Left ventricle myocardium superior (tissue), 1 donor: ENCODE data around the gene SPTLC3. TPM values are rescaled to one million over a fixed set of nuclear protein-coding genes. Genes with fewer than 3 reads are reported as not detected.

Experiments
- ATAC-seq: fragments of 200-7000 bp; cut with Tn5 transposase; one replicate; pipeline ENCODE4 v1.9.1; 2020; ENCODE audit warnings: mild to moderate bottlenecking, moderate library complexity
- DNase-seq: peaks from one replicate; pipeline ENCODE4 v3.0.0-alpha.2; 2020
- intact Hi-C: fragments of 100-400 bp; cut with micrococcal nuclease; formaldehyde crosslinking; loops from one replicate; pipeline ENCODE4 v1.11.0; 2022
- total RNA-seq: library from RNA; stranded (reverse); fragmentation: NEBNext Ultra II Directional; extraction: Animal tissue kit (Norgen Biotek cat#: 25700); gene quantifications from one replicate; pipeline ENCODE4 v1.2.1, GENCODE V29; 2021
- donor health status: DM: no; HTN: yes; CAD: no; lungs with severe emphysema.

SPTLC3 gene
- total RNA-seq, 1 donor from 2014 or later, result 5.4 TPM

- no peak for ATAC-seq
- DNase-seq, result no peak
- intact Hi-C loops, result no loop called here
Observed at GRCh38 chr20:13025181-13025580, 16.4 kb downstream of the SPTLC3 start.

DNA sequence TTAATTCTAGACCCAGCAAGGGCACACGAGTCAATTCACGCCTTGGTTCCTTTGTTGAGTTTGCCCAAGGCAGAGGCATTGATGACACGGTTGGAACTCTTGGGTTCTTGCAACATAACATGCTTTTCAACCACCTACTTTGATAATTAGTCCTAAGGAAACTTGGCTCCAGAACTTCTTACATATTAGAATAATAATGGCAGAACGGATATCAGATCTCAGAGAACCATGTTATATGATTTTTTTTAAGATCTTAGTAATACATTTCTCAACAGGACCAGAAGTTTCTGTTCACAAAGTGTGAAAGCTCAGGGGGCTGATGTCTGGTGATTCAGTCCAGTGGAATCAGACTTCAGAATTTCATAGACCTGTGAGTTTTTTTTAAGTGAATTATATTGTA is 19.2 kb downstream of the SPTLC3 start:
- ATAC-seq (no peak), DNase-seq (no peak)
- intact Hi-C loops, result no loop called here

DNA sequence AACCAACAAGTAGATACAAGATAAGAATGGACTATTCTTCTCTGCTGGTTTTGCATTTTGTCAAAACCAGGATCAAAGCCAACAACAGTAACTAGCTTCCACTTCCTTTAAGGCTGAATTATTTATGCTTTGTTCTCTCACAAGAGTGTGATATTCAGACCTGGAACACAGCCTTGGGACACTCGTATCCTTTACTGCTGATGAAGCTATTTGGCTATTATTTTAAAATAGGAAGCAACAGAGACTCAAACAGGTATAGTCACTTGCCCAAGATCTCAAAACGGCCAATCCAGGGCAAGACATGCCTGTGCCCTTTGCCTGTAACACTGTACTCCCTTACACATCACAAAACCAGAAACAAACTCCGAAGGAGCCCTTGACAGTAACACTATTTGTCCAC is 19.9 kb downstream of the SPTLC3 start:
- DNase-seq, result no peak
- no peak for ATAC-seq
- intact Hi-C loops, result no loop called here

DNA sequence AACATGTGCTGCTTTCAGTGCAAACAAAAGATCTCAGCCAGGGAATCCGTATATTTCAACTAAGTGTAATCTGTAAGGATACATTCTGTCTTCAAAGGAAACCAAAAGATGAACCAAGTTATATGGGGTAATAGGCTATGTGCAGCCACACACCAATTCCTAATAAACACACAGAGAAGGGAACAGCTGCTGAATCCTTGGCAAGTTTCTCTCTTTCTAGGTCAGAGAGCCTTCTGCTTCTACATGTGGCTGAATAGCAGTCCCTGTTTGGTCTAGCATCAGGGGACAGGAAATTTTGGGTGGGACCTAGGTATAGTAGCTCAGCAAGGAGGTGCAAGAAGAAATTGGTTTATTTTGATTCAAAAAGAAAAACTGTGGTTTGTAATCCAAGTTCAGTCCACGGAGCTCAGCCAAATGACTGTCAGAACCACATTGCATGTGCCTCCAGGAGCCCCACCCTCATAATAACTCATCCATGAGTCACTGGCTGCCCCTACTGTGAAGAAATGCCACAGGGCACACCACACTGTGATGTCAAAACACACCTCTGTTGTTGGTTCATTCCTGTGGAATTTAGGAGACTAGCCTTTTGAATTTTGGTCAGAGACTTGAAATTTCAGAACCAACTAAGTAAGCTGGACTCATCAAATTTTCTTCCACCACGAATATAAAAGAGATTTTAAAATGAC is 21.1 kb downstream of the SPTLC3 start:
- intact Hi-C loops, result no loop called here
- DNase-seq, result no peak
- peak; percentile 40 for ATAC-seq

DNA sequence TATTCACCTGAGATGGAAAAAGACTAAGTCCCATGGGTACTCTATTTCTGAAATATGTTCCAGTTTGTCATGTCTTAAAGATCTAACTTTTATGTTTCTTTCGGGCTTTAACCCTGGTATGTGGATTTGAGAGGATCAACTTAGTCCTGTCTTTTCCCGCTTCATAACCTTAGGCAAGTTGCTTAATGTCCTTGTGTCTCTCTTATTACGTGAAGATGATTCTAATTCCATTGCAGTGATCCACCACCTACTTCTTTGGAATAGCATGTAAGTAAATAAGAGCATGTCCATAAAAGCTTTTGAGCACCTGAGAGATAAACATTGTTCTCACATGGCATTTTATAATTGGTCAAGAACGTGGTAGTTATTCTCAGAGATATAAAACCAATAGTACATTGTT is 23.0 kb downstream of the SPTLC3 start:
- intact Hi-C loops, result no loop called here
- DNase-seq, result no peak
- ATAC-seq, result no peak

GRCh38 chr20:13034115-13034514 is 25.3 kb downstream of the SPTLC3 start:
- DNase-seq (no peak), ATAC-seq (no peak)
- intact Hi-C loops, result no loop called here

GRCh38 chr20:13034936-13035335 is 26.2 kb downstream of the SPTLC3 start:
- intact Hi-C loops, result no loop called here
- no peak for DNase-seq
- ATAC-seq, result no peak

- DNase-seq (no peak), ATAC-seq (no peak)
- intact Hi-C loops, result no loop called here
Observed at GRCh38 chr20:13035399-13036152, 26.8 kb downstream of the SPTLC3 start.

DNA sequence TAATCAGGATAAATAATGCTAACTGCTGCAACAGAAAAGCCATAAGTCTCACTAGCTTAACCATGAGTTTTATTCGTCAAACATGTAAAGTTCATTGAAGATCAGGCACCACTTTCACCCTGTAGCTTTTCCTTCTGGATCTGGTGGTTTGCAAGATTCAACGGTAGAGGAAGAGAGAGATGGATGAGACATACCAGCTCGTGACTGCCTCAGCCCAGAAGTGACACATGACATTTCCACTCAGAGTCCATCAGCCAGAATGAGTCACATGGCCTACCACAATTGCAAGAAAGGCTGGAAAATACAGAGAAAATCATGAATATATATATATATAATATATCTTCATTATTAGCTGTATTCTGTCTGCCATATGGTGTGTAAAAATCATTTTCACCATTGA is 29.0 kb downstream of the SPTLC3 start:
- intact Hi-C loops, result no loop called here
- no peak for ATAC-seq
- DNase-seq, result no peak

DNA sequence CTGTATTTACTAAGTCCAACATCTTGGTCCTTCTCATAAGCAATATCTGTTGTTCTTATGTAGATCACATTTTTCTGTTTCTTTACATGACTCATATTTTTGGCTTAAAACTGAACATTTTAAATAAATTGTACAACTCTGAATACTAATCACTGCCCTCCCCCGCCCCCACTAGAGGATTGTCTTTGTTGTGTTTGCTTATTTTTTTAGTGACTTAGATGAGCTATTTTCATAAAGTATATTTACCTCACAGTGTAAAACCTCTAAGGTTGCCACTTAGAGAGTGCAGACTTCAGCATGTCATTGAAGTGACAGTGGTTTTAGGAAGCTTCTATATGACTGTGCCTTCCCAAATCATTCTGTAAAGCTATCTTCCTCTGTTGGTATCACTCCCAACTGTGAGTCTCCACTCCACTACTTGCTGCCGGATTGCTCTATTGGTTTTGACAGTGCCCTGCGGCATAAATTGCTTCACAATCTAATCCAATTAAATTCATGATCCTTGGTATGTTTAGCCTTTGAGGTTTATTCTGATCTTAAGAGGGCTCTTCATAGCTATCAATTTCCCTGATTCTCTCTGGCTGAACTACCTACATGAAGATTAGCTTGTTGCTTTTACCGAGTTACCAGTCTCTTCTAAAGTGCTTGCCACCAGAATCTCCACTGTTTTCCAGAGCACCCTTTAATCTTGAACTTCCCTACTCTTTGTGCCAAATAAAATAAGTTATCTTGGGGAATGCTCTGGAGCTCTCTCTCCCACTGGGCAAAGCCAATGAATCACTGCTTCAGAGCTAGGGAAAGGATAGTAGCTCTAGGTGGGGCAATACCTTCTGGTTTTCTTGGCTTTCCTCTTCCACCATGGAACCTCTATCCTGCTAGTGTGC is 33.0 kb downstream of the SPTLC3 start:
- intact Hi-C loops, result no loop called here
- ATAC-seq (no peak), DNase-seq (no peak)

- intact Hi-C loops, result no loop called here
- DNase-seq, result no peak
- no peak for ATAC-seq
Observed at GRCh38 chr20:13042458-13042794, 33.7 kb downstream of the SPTLC3 start.

DNA sequence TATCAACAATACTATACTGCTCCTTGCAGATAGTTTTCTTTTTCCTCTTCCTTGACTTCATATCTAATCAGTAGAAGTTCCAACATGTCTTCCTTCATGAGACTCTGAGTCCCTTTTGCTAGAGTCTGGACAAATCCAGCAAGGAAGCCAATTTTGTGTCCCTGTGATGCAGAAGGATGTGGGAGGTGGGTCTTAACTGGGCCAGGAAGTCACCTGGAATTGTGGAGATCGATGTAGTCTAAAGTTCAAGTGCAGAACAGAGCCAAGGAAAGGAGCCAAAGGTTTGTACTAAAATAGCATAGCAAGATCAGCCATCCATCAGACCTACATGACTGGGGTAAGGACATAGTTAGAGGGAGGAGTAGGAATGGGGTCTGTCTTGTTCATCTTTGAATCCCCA is 37.6 kb downstream of the SPTLC3 start:
- intact Hi-C loops, result no loop called here
- ATAC-seq, result no peak
- no peak for DNase-seq

GRCh38 chr20:13054011-13054410 is 45.2 kb downstream of the SPTLC3 start:
- ATAC-seq (no peak), DNase-seq (no peak)
- intact Hi-C loops, result no loop called here

DNA sequence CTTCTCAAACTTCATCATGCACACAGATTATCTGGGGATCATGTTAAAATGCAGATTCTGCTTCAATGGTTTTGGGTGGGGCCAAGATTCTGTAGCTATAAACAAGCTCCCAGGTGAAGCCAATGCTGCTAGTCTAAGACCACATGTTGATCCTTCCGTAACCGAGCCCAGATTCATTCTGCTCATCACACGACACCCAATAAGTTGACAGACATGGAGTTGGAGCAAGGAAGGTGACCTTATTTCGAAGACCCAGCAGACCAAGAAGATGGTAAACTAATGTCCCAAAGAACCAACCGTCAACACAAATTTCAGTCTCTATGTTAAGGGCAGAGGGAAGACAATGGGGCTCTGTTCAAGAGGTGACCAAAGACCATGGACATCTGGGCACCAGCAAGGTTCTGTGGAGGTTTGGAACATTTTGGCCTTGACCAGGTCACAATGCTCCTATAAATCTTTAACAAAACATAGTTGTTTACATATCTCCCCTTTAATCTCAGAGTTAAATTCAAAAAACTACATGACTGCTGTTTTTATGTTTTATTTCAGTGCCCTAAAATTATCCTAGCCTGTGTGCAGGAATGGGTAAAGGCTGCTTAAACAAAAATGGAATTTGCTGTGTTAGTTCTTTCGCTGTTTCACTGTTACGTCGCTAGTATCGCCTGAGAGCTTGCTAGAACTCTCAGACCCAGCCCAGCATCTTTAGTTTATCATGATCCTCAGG is 50.1 kb downstream of the SPTLC3 start:
- DNase-seq (no peak), ATAC-seq (no peak)
- intact Hi-C loops, result no loop called here

- intact Hi-C loops, result no loop called here
- no peak for ATAC-seq
- no peak for DNase-seq
Observed at GRCh38 chr20:13059398-13060136, 50.8 kb downstream of the SPTLC3 start.

- DNase-seq (no peak), ATAC-seq (no peak)
- intact Hi-C loops, result no loop called here
Observed at GRCh38 chr20:13060327-13060726, 51.6 kb downstream of the SPTLC3 start.

- DNase-seq (no peak), ATAC-seq (no peak)
- intact Hi-C loops, result no loop called here
Observed at GRCh38 chr20:13061381-13061780, 52.6 kb downstream of the SPTLC3 start.

- DNase-seq (no peak), ATAC-seq (no peak)
- intact Hi-C loops, result no loop called here
Observed at GRCh38 chr20:13062789-13063188, 54.0 kb downstream of the SPTLC3 start.

DNA sequence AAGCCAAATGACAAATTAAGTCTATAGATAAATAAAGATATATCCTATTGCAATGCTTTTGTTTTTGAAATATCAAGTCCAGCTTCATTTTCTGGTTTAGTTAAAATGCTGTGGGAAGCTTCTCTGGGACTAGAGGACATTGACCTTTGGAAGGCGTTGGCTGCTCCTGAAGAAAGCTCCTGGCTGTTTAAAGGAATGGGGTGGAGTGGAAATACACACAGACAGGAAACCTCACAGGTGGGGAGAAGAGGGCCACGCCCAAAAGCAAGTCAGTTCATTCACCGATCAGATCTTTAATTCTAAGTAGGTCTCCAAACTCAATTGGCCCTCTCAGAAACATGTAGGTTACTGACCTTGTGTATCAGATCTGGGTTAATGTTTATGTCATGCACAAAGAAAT is 59.6 kb downstream of the SPTLC3 start:
- no peak for ATAC-seq
- intact Hi-C loops, result no loop called here

More for the DNA sequence above, 59.6 kb downstream of the SPTLC3 start:
- no peak for DNase-seq
